HepG2 (cell line): ENCODE results near the gene ETDC. TPM values are rescaled to one million over a fixed set of nuclear protein-coding genes. Genes with fewer than 3 reads are reported as not detected.

Source experiments
- ATAC-seq: fragments of 200-7000 bp; cut with Tn5 transposase; 3 replicates; pipeline ENCODE4 v1.9.1; 2020; ENCODE audit warnings: mild to moderate bottlenecking, moderate library complexity
- Bru-seq: library from RNA; stranded (reverse); fragments of 400-500 nt; gene quantifications from one replicate; lab custom pipeline; 2021; lab: Mats Ljungman, UMichigan
- BruChase-seq, 2 experiments: library from RNA; stranded (reverse); fragments of 400-500 nt; gene quantifications; one replicate each; lab custom pipeline; 2021; lab: Mats Ljungman, UMichigan
- BruUV-seq: library from RNA; stranded (reverse); fragments of 400-500 nt; replicated peaks from 2 replicates; lab custom pipeline; 2021; lab: Mats Ljungman, UMichigan
- CTCF ChIA-PET: fragments of 300-600 bp; formaldehyde crosslinking; extraction: SDS; loops from one replicate; lab custom pipeline; 2021; ENCODE audit warnings: low total read pairs, inconsistent platforms, low intra/inter-chr PET ratio; lab: Yijun Ruan, JAX
- POLR2A ChIA-PET: fragments of 350-600 bp; sonication (Branson Sonifier 250); formaldehyde crosslinking; loops from one replicate; lab custom pipeline; 2020; ENCODE audit warnings: antibody characterized with exemption, inconsistent platforms; lab: Yijun Ruan, JAX
- DNase-seq: peaks from one replicate; pipeline ENCODE4 v3.0.0-alpha.2; 2015; ENCODE audit warnings: low spot score
- FAIRE-seq: peaks from 3 replicates; lab custom pipeline; 2011; peaks lifted over from hg19 to GRCh38; lab: Jason Lieb, UNC
- H2AFZ ChIP-seq: one replicate; pipeline ENCODE4 v1.6.1; 2011; ENCODE audit warnings: low read length, inconsistent platforms
- H3K27ac ChIP-seq: fragments of 300-600 bp; 3 replicates; pipeline ENCODE4 v1.8.0; 2011; ENCODE audit warnings: mixed run types, mild to moderate bottlenecking, mixed read lengths, low read length, inconsistent platforms; ENCODE audit not compliant: insufficient read depth; ENCODE audit errors: extremely low read length
- H3K27me3 ChIP-seq, 2 experiments: fragments of 200-600 bp in 1 of 2; 2 replicates in 1 of 2; 3 replicates in 1 of 2; pipeline versions ENCODE4 v1.6.0 to v1.8.0; 2011; ENCODE audit warnings: low read length in 2 of 2, mild to moderate bottlenecking in 2 of 2, moderate library complexity in 2 of 2, inconsistent platforms in 1 of 2; ENCODE audit not compliant: insufficient read depth in 2 of 2, control insufficient read depth in 1 of 2
- H3K36me3 ChIP-seq, 2 experiments: fragments of 200-600 bp in 1 of 2; replicated peaks in 1 of 2; 2 replicates in 1 of 2; 3 replicates in 1 of 2; pipeline versions ENCODE4 v1.5.1 to v1.8.0; 2011; ENCODE audit warnings: low read length in 2 of 2, inconsistent platforms in 1 of 2; ENCODE audit not compliant: insufficient read depth in 2 of 2, control insufficient read depth in 1 of 2
- H3K4me1 ChIP-seq: 2 replicates; pipeline ENCODE4 v1.5.1; 2012; ENCODE audit warnings: low read length, inconsistent platforms; ENCODE audit not compliant: insufficient read depth
- H3K4me2 ChIP-seq: 2 replicates; pipeline ENCODE4 v1.6.0; 2011; ENCODE audit warnings: low read depth, low read length, inconsistent platforms
- H3K4me3 ChIP-seq, 3 experiments: fragments of 200-600 bp in 1 of 3; sonication (generic), shearing (Covaris generic) in 1 of 3; replicated peaks in 1 of 3; 2 replicates each; pipeline ENCODE4 v1.5.1; 2011 to 2016; ENCODE audit warnings: low read length in 3 of 3, inconsistent platforms in 2 of 3, low read depth in 2 of 3, mild to moderate bottlenecking in 2 of 3, control low read depth in 1 of 3, mixed read lengths in 1 of 3; ENCODE audit not compliant: insufficient read depth in 1 of 3
- H3K79me2 ChIP-seq: one replicate; pipeline ENCODE4 v1.6.1; 2011; ENCODE audit warnings: low read length, inconsistent platforms; ENCODE audit not compliant: insufficient read depth
- H3K9ac ChIP-seq: 2 replicates; pipeline ENCODE4 v1.6.0; 2011; ENCODE audit warnings: mild to moderate bottlenecking, low read depth, low read length, inconsistent platforms; ENCODE audit not compliant: insufficient read depth
- H3K9me3 ChIP-seq: 2 replicates; pipeline ENCODE4 v1.5.1; 2012; ENCODE audit warnings: mild to moderate bottlenecking, low read length
- H4K20me1 ChIP-seq: 2 replicates; pipeline ENCODE4 v1.6.0; 2011; ENCODE audit warnings: inconsistent platforms, mild to moderate bottlenecking, low read length, moderate library complexity; ENCODE audit not compliant: insufficient read depth
- ARHGAP35 ChIP-seq: sonication (generic); formaldehyde crosslinking; IDR thresholded peaks from 2 replicates; pipeline ENCODE4 v1.9.0; 2022; ENCODE audit warnings: mild to moderate bottlenecking, inconsistent platforms, moderate library complexity, missing genetic modification reagents, borderline replicate concordance
- BCL3 ChIP-seq: sonication (generic); formaldehyde crosslinking; IDR thresholded peaks from 2 replicates; pipeline ENCODE4 v1.5.1; 2020; ENCODE audit warnings: mild to moderate bottlenecking, missing genetic modification reagents, moderate library complexity
- NFYB ChIP-seq: sonication (generic); formaldehyde crosslinking; IDR thresholded peaks from 2 replicates; pipeline ENCODE4 v1.4.0; 2020; ENCODE audit warnings: missing genetic modification reagents
- PAXIP1 ChIP-seq: sonication (generic); formaldehyde crosslinking; conservative IDR thresholded peaks from 2 replicates; pipeline ENCODE4 v1.4.0; 2020; ENCODE audit warnings: mild to moderate bottlenecking, missing genetic modification reagents, moderate library complexity
- SMAD9 ChIP-seq: sonication (generic); formaldehyde crosslinking; IDR thresholded peaks from 2 replicates; pipeline ENCODE4 v1.5.1; 2020; ENCODE audit warnings: mild to moderate bottlenecking, missing genetic modification reagents
- XRCC5 ChIP-seq: fragments of 200-400 bp; formaldehyde crosslinking; optimal IDR thresholded peaks from 2 replicates; pipeline ENCODE3; 2017; ENCODE audit warnings: mild to moderate bottlenecking, low read length
- ZBTB43 ChIP-seq: sonication (generic); formaldehyde crosslinking; conservative IDR thresholded peaks from 2 replicates; pipeline ENCODE4 v1.4.0; 2020; ENCODE audit warnings: missing genetic modification reagents
- ZMAT5 ChIP-seq: sonication (generic); formaldehyde crosslinking; IDR thresholded peaks from 2 replicates; pipeline ENCODE4 v1.5.0; 2020; ENCODE audit warnings: mild to moderate bottlenecking, low read depth, missing genetic modification reagents, borderline replicate concordance
- ZMYM3 ChIP-seq: sonication (generic); formaldehyde crosslinking; IDR thresholded peaks from 2 replicates; pipeline ENCODE4 v1.5.1; 2020; ENCODE audit warnings: mild to moderate bottlenecking, missing genetic modification reagents
- ZNF343 ChIP-seq: sonication (generic); formaldehyde crosslinking; IDR thresholded peaks from 2 replicates; pipeline ENCODE4 v1.4.0; 2020; ENCODE audit warnings: mild to moderate bottlenecking, missing genetic modification reagents
- ZNF713 ChIP-seq: sonication (generic); formaldehyde crosslinking; IDR thresholded peaks from 2 replicates; pipeline ENCODE4 v1.4.0; 2020; ENCODE audit warnings: mild to moderate bottlenecking, missing genetic modification reagents
- ZNF879 ChIP-seq: sonication (generic); formaldehyde crosslinking; IDR thresholded peaks from 2 replicates; pipeline ENCODE4 v1.8.1; 2023; ENCODE audit warnings: missing genetic modification reagents
- ZNF891 ChIP-seq: sonication (generic); formaldehyde crosslinking; IDR thresholded peaks from 2 replicates; pipeline ENCODE4 v1.5.0; 2020; ENCODE audit warnings: mild to moderate bottlenecking, missing genetic modification reagents
- ZZZ3 ChIP-seq: sonication (generic); formaldehyde crosslinking; IDR thresholded peaks from 2 replicates; pipeline ENCODE4 v1.4.0; 2020; ENCODE audit warnings: missing genetic modification reagents, mild to moderate bottlenecking, borderline replicate concordance
- WGBS: methylation state at CpG from one replicate; pipeline ENCODE4 v1.1.6; 2017; ENCODE audit warnings: low lambda C conversion rate; 5-methylcytosine and 5-hydroxymethylcytosine counted together
- in situ Hi-C: cut with HindIII; loops from 2 replicates; pipeline ENCODE4 v1.10.0; 2017; ENCODE audit warnings: low pct_unique_long_range_greater_than_20kb; ENCODE audit not compliant: extremely low pct_ligation_motif_present
- intact Hi-C: fragments of 100-400 bp; cut with micrococcal nuclease; formaldehyde crosslinking; loops from one replicate; pipeline ENCODE4 v1.10.0; 2022; ENCODE audit not compliant: unreplicated experiment
- long read RNA-seq, 2 experiments: library from RNA in 1 of 2; library from polyadenylated mRNA in 1 of 2; stranded (forward) in 1 of 2; unstranded in 1 of 2; transcript quantifications; one replicate each; pipeline ENCODE4 v2.0.0, GENCODE V29; 2019 to 2022
- polyA minus RNA-seq, 3 experiments: library from RNA; depleted of rRNA, polyadenylated mRNA; stranded (reverse); fragments of >200 nt; gene quantifications; 2 replicates each; pipeline ENCODE4 v1.2.3, GENCODE V29; 2011; ENCODE audit warnings: low replicate concordance in 1 of 3
- polyA plus RNA-seq, 8 experiments: library from polyadenylated mRNA; depleted of rRNA in 3 of 8; stranded (reverse) in 7 of 8; unstranded in 1 of 8; fragments of >200 nt; fragmentation: Illumina TruSeq in 4 of 8; extraction: Trizol in 4 of 8; gene quantifications; 2 replicates each; pipeline versions ENCODE4 v1.2.1 to v1.2.3, GENCODE V29; 2011 to 2016; ENCODE audit warnings: low read depth in 4 of 8, missing spikeins in 1 of 8, mixed read lengths in 1 of 8; ENCODE audit not compliant: insufficient read depth in 1 of 8
- total RNA-seq, 5 experiments: library from RNA; depleted of rRNA; stranded (reverse); fragments of >200 nt; fragmentation: Illumina TruSeq; extraction: Trizol; gene quantifications; 2 replicates each; pipeline ENCODE4 v1.2.3, GENCODE V29; 2016; ENCODE audit warnings: low read depth in 1 of 5

The ETDC gene
- total RNA-seq (2016; rRNA removed; fragmentation: Illumina TruSeq; extraction: Trizol) = not detected in 2 replicates
- not detected in 2 replicates for total RNA-seq (2016; cell fraction: cytosol; rRNA removed; fragmentation: Illumina TruSeq; extraction: Trizol; ENCODE audit: low read depth)
- total RNA-seq (2016; cell fraction: insoluble cytoplasmic fraction; rRNA removed; fragmentation: Illumina TruSeq; extraction: Trizol) = not detected in 2 replicates
- total RNA-seq (2016; cell fraction: membrane; rRNA removed; fragmentation: Illumina TruSeq; extraction: Trizol) = not detected in 2 replicates
- total RNA-seq (2016; cell fraction: nucleus; rRNA removed; fragmentation: Illumina TruSeq; extraction: Trizol) = not detected in 2 replicates
- not detected in 2 replicates for polyA plus RNA-seq (2011; rRNA removed)
- not detected in 2 replicates for polyA plus RNA-seq (2011; cell fraction: cytosol; rRNA removed)
- not detected in 2 replicates for polyA plus RNA-seq (2011; cell fraction: nucleus; rRNA removed)
- polyA plus RNA-seq (2012) = not detected in 2 replicates
- polyA plus RNA-seq (2016; cell fraction: cytosol; fragmentation: Illumina TruSeq; extraction: Trizol; ENCODE audit: low read depth) = not detected in 2 replicates
- not detected in 2 replicates for polyA plus RNA-seq (2016; cell fraction: insoluble cytoplasmic fraction; fragmentation: Illumina TruSeq; extraction: Trizol; ENCODE audit: low read depth)
- not detected in 2 replicates for polyA plus RNA-seq (2016; cell fraction: membrane; fragmentation: Illumina TruSeq; extraction: Trizol; ENCODE audit: low read depth)
- not detected in 2 replicates for polyA plus RNA-seq (2016; cell fraction: nucleus; fragmentation: Illumina TruSeq; extraction: Trizol; ENCODE audit: insufficient read depth, low read depth)
- not detected in 2 replicates for polyA minus RNA-seq (2011; rRNA and poly(A)+ RNA removed; ENCODE audit: low replicate concordance)
- polyA minus RNA-seq (2011; cell fraction: cytosol; rRNA and poly(A)+ RNA removed) = not detected in 2 replicates
- polyA minus RNA-seq (2011; cell fraction: nucleus; rRNA and poly(A)+ RNA removed) = not detected in 2 replicates
- not detected for Bru-seq, nascent RNA
- BruChase-seq, experiment 1, labeled RNA remaining after a 6-hour chase = not detected
- BruChase-seq, experiment 2, labeled RNA remaining after a 2-hour chase = not detected
- long read RNA-seq, experiment 1 = 0 reads
- long read RNA-seq, experiment 2 = 0 reads

GRCh38 chrX:135309430-135309923 is at the start of gene ETDC:
ETDC (plus strand) TSS chrX:135309480; CDS start chrX:135309480, 0 bp downstream.
- Histone ChIP-seq H3K4me3 (no peak within 1 kb of the TSS), H3K79me2 (no peaks in the 10 kb centered on the region), H3K4me1 (no peaks in the 10 kb centered on the region), H2AFZ (no peak within 1 kb of the TSS), H3K9ac (no peak within 1 kb of the TSS), H4K20me1 (no peaks in the 10 kb centered on the region), H3K27ac (no peak within 1 kb of the TSS), H3K4me2 (no peak within 1 kb of the TSS), H3K36me3 (no peaks in the 10 kb centered on the region), H3K9me3 (no peaks in the 10 kb centered on the region), H3K27me3 (no peaks in the 10 kb centered on the region)
- BruUV-seq = no TSS peak
- DNase-seq (no peak), ATAC-seq (no peak), FAIRE-seq (no peak)
- WGBS = no CpG with 5 or more reads among the region's 1 CpG
- POLR2A ChIA-PET = no interaction called here
- intact Hi-C loops = no loop called here
- CTCF ChIA-PET = no interaction called here
- in situ Hi-C loops = no loop called here
- no peak for TF ChIP-seq ZNF891 (CRISPR knock-in tag)
- TF ChIP-seq ZMAT5 (CRISPR knock-in tag) = no peak
- TF ChIP-seq ZNF343 (CRISPR knock-in tag) = no peak
- TF ChIP-seq ARHGAP35 (CRISPR knock-in tag) = no peak
- TF ChIP-seq PAXIP1 (CRISPR knock-in tag) = no peak
- TF ChIP-seq BCL3 (CRISPR knock-in tag) = no peak
- no peak for TF ChIP-seq NFYB
- TF ChIP-seq ZZZ3 (CRISPR knock-in tag) = no peak
- no peak for TF ChIP-seq ZNF713 (CRISPR knock-in tag)
- no peak for TF ChIP-seq ZMYM3 (CRISPR knock-in tag)
- no peak for TF ChIP-seq SMAD9 (CRISPR knock-in tag)
- TF ChIP-seq XRCC5 = no peak
- TF ChIP-seq ZBTB43 (CRISPR knock-in tag) = no peak
- no peak for TF ChIP-seq ZNF879 (CRISPR knock-in tag)
